Testis (tissue), 3 donors: ENCODE results near the gene PTPRN2. TPM values are rescaled to one million over a fixed set of nuclear protein-coding genes. Genes with fewer than 3 reads are reported as not detected.
"Not testable (repeated sequence)": the region's sequence is repeated elsewhere in the genome, so short reads cannot be mapped to it uniquely, and the experiment has no call there.

ENCODE experiments used
- DNase-seq: peaks from one replicate; pipeline ENCODE4 v3.0.0-alpha.2; 2019
- H3K27ac ChIP-seq, 2 donors: fragments of 200-600 bp; sonication (generic); one replicate each; pipeline ENCODE4 v1.5.1; 2019
- H3K27me3 ChIP-seq: fragments of 200-600 bp; sonication (generic); one replicate; pipeline ENCODE4 v1.5.1; 2019
- H3K36me3 ChIP-seq: fragments of 200-600 bp; sonication (generic); one replicate; pipeline ENCODE4 v1.5.1; 2017; ENCODE audit warnings: low read depth; ENCODE audit errors: missing control alignments
- H3K4me1 ChIP-seq: fragments of 200-600 bp; sonication (generic); one replicate; pipeline ENCODE4 v1.5.1; 2019
- H3K4me3 ChIP-seq, 2 donors: fragments of 200-600 bp; sonication (generic); one replicate each; pipeline ENCODE4 v1.5.1; 2017 to 2019
- H3K9me3 ChIP-seq: fragments of 200-600 bp; sonication (generic); one replicate; pipeline ENCODE4 v1.5.1; 2017
- POLR2A ChIP-seq: fragments of 450-650 bp; IDR thresholded peaks from one replicate; pipeline ENCODE4 v1.6.1; 2017; ENCODE audit warnings: antibody characterized with exemption, mild to moderate bottlenecking, moderate library complexity
- WGBS, 2 donors: methylation state at CpG; one replicate each; pipeline ENCODE4 v1.1.5; 2018; 5-methylcytosine and 5-hydroxymethylcytosine counted together
- intact Hi-C: fragments of 100-400 bp; cut with DNase I; formaldehyde crosslinking; loops from one replicate; pipeline ENCODE4 v1.15.1; 2023; ENCODE audit warnings: low total_unique reads
- polyA plus RNA-seq: library from polyadenylated mRNA; stranded (reverse); fragments of 350-450 nt; fragmentation: Illumina TruSeq; extraction: RNeasy Lipid Tissue Mini Kit (QIAGEN cat#74804); gene quantifications from one replicate; pipeline ENCODE4 v1.2.3, GENCODE V29; 2014; ENCODE audit warnings: low read depth, low replicate concordance; ENCODE audit not compliant: insufficient read depth
- total RNA-seq, 2 donors: library from RNA; depleted of rRNA; stranded (reverse); fragments of >200 nt; gene quantifications; one replicate each; pipeline ENCODE4 v1.2.3, GENCODE V29; 2016
- TF ChIP-seq, protein P1 (sequence below), 3 experiments: fragments of 450-650 bp in 2 of 3; fragments of 200-600 bp in 1 of 3; sonication (generic) in 1 of 3; IDR thresholded peaks; one replicate each; pipeline ENCODE4 v1.5.1; 2016 to 2019; ENCODE audit warnings: antibody characterized with exemption in 3 of 3, mild to moderate bottlenecking in 2 of 3, moderate library complexity in 1 of 3

Gene PTPRN2
- total and polyA plus RNA-seq, 3 donors from 2014 or later = 9.3 to 10.8 (median 9.8) TPM

DNA sequence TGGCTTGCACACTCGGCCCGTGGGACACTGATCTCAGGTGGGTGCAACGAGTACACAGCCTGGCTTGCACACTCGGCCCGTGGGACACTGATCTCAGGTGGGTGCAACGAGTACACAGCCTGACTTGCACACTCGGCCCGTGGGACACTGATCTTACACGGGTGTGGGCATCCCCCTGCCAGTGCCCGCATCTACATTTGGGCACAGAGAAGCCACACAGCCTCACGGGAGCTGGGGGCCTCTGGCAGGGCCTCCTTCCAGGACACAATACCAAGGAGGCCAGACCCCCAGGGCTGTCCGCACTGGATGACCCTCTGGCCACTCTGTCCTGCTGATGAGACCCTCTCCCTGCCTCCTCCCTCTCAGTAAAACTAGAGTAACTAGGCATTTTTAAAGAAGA lies 920.4 kb downstream of the PTPRN2 start:
- no peak overlapping the region for H3K4me3 ChIP-seq
- DNase-seq = no peak
- H3K27ac ChIP-seq = no peak overlapping the region
- intact Hi-C loops = no loop called here
- no peaks in the 10 kb centered on the region for H3K36me3 ChIP-seq
- WGBS, 2 donors = 87% methylated on average over 7 of the region's 12 CpGs; no CpG with 5 or more reads in 1 of the 2 donors
- TF ChIP-seq POLR2A = no peak
- TF ChIP-seq, protein P1, sequence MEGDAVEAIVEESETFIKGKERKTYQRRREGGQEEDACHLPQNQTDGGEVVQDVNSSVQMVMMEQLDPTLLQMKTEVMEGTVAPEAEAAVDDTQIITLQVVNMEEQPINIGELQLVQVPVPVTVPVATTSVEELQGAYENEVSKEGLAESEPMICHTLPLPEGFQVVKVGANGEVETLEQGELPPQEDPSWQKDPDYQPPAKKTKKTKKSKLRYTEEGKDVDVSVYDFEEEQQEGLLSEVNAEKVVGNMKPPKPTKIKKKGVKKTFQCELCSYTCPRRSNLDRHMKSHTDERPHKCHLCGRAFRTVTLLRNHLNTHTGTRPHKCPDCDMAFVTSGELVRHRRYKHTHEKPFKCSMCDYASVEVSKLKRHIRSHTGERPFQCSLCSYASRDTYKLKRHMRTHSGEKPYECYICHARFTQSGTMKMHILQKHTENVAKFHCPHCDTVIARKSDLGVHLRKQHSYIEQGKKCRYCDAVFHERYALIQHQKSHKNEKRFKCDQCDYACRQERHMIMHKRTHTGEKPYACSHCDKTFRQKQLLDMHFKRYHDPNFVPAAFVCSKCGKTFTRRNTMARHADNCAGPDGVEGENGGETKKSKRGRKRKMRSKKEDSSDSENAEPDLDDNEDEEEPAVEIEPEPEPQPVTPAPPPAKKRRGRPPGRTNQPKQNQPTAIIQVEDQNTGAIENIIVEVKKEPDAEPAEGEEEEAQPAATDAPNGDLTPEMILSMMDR (IDR thresholded peaks at IDR 0.05) = no peak
- H3K27me3 ChIP-seq = no peaks in the 10 kb centered on the region
- no peaks in the 10 kb centered on the region for H3K9me3 ChIP-seq
- H3K4me1 ChIP-seq = peaks cover 9% of the 10 kb centered on the region

DNA sequence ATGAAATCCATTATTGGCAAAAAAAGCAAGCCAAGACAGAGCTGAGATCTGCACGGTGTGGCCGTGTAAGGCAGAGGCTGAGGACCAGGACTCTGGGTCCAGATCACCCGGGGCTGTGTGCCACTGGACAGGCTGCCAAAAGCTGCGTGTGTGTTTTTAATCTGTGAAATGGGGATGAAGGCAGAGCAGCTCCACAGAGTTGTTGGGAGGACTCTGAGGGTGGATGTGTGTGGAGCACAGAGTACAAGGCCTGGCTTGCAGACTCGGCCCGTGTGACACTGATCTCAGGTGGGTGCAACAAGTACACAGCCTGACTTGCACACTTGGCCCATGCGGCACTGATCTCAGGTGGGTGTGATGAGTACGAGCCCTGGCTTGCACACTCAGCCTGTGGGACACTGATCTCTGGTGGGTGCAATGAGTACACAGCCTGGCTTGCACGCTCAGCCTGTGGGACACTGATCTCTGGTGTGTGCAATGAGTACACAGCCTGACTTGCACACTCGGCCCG lies 921.0 kb downstream of the PTPRN2 start:
- TF ChIP-seq, protein P1 (IDR thresholded peaks at IDR 0.05) = no peak
- no peak for TF ChIP-seq POLR2A
- WGBS, 2 donors = 48 to 81% methylated on average over 4 to 11 of the region's 11 CpGs
- Histone ChIP-seq H3K4me1 (peaks cover 9% of the 10 kb centered on the region), H3K27ac (no peak overlapping the region), H3K4me3 (no peak overlapping the region), H3K36me3 (no peaks in the 10 kb centered on the region), H3K27me3 (no peaks in the 10 kb centered on the region), H3K9me3 (no peaks in the 10 kb centered on the region)
- DNase-seq = no peak
- intact Hi-C loops = no loop called here

DNA sequence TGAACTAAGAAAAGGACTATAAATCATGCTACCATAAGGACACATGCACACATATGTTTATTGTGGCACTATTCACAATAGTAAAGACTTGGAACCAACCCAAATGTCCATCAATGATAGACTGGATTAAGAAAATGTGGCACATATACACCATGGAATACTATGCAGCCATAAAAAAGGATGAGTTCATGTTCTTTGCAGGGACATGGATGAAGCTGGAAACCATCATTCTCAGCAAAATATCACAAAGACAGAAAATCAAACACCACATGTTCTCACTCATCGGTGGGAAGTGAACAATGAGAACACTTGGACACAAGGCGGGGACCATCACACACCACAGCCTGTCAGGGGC lies 922.0 kb downstream of the PTPRN2 start:
- H3K36me3 ChIP-seq, H3K4me3 ChIP-seq, H3K9me3 ChIP-seq, H3K27me3 ChIP-seq, DNase-seq, H3K27ac ChIP-seq, intact Hi-C loops, H3K4me1 ChIP-seq: not testable (repeated sequence)
- WGBS, 2 donors = 92 to 95% methylated on average over 2 of the region's 2 CpGs

DNA sequence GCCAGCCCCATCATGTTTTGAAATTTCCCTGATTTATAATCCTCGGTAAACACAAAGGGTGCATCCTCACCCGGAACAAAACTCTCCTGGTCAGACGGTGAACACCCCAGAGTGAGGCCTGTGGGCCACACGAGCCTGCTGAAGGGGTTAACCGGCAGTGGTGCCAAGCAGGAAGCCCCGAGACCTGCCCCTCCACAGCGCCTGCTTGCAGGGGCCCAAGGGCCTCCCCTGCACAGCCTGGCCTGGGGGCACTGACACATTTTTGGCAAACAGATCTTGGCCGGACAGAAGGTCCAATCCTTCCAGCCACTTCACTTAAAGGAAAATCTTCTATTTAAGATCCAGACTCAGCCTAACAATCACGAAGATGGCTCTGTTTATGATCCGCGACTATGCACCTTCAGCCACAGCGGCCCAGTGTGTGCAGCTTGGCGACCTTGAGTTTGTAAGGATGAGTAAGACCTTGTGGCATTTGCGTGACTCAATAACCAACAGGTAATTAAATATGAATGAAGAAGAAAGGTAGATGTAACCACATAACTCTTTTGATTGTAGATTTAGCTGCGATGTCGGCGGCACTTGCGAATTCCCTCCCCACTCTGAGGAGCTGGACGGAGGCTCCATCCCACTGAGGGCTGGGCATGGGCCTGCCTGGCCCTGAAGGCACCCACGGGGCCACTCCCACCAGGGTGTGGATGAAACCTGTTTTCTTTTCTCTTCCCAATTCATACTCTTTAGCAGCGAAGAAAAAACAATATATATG lies 922.6 kb downstream of the PTPRN2 start:
- Histone ChIP-seq H3K27ac (no peak overlapping the region), H3K36me3 (no peaks in the 10 kb centered on the region), H3K27me3 (no peaks in the 10 kb centered on the region), H3K9me3 (no peaks in the 10 kb centered on the region), H3K4me3 (no peak overlapping the region), H3K4me1 (peaks cover 9% of the 10 kb centered on the region)
- WGBS, 2 donors = 81 to 83% methylated on average over 21 of the region's 21 CpGs
- DNase-seq = no peak
- TF ChIP-seq POLR2A = no peak
- TF ChIP-seq, protein P1 (IDR thresholded peaks at IDR 0.05) = no peak
- intact Hi-C loops = no loop called here

DNA sequence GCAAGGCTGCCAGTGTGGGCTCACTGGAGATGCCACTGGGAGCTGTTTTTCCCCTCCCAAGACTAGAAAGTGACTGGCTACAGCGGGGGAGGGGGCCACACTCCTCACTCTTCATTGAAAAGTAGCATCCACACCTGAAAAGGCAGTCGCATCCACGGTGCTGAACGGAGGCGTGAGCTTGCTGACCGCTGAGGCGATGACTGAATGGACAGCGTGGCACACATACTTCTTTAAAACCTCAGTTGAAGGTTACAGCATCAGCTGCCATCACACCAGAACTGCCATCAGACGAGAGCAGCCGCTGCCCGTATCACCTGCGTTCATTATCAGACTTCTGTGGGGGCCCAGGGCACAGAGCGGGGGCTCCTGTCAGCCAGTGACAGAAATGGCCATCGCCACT lies 923.6 kb downstream of the PTPRN2 start:
- Histone ChIP-seq H3K9me3 (no peaks in the 10 kb centered on the region), H3K4me1 (peaks cover 9% of the 10 kb centered on the region), H3K4me3 (no peak overlapping the region), H3K27ac (no peak overlapping the region), H3K27me3 (no peaks in the 10 kb centered on the region), H3K36me3 (no peaks in the 10 kb centered on the region)
- intact Hi-C loops = no loop called here
- 83 to 91% methylated on average over 14 of the region's 14 CpGs for WGBS, 2 donors
- TF ChIP-seq, protein P1 (IDR thresholded peaks at IDR 0.05) = no peak
- no peak for TF ChIP-seq POLR2A
- DNase-seq = no peak
